ENCODE measurements around the gene MYO1B. TPM values are rescaled to one million over a fixed set of nuclear protein-coding genes. Genes with fewer than 3 reads are reported as not detected.

MYO1B gene
- total RNA-seq, 1 experiment from 2014 or later: 43.2 TPM

DNA sequence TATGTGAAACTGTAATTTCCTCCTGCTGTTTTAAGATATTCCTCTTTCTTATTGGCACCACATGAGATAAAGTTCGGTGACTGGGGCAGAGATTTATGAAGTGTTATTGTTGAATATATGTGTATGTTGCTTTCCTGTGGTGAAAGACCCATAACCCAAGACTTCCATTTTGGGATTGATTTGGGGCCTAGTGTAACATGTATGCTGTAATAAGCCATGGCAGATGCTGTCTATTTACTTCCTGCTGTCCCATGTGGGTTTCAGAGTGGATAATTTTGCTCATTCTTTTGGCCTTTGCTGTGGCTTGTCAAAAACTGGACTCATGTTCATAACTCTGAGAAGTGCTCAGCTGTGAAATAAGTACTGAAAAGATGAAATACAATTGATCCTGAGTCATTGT lies 10.8 kb upstream of the MYO1B start:
- H3K23me2 ChIP-seq (ENCODE audit: insufficient read length, low read depth, low read length, poor library complexity, severe bottlenecking): no peaks in the 10 kb centered on the region
- no peak overlapping the region for H3K9ac ChIP-seq (ENCODE audit: extremely low read depth, insufficient read length, low read length)
- H3K4me1 Mint-ChIP-seq: peaks cover 2 to 9% of the 10 kb centered on the region in 2 experiments; a peak in 3 of 4 replicates
- H3T11ph ChIP-seq (ENCODE audit: low read length): no peak overlapping the region
- H3K27ac ChIP-seq (ENCODE audit: insufficient read length, low read depth, low read length): no peak overlapping the region
- H3K4me3 Mint-ChIP-seq: no peak overlapping the region
- H2AFZ ChIP-seq (ENCODE audit: low read length): no peak overlapping the region
- no peaks in the 10 kb centered on the region for H3K9me3 Mint-ChIP-seq
- no peak overlapping the region for H3K4me2 ChIP-seq (ENCODE audit: insufficient read depth, insufficient read length, low read length)
- H4K5ac ChIP-seq (ENCODE audit: insufficient read length, low read depth, low read length): no peak overlapping the region
- H2BK15ac ChIP-seq (ENCODE audit: low read depth, low read length): no peak overlapping the region
- no CpG with 5 or more reads among the region's 1 CpG for WGBS (ENCODE audit: extremely low coverage, insufficient read length, low lambda C conversion rate)
- no peak overlapping the region for H3K23ac ChIP-seq (ENCODE audit: insufficient read length, low read depth, low read length)
- H3K27ac Mint-ChIP-seq: no peak overlapping the region
- no peak for DNase-seq
- TF ChIP-seq, protein P1, sequence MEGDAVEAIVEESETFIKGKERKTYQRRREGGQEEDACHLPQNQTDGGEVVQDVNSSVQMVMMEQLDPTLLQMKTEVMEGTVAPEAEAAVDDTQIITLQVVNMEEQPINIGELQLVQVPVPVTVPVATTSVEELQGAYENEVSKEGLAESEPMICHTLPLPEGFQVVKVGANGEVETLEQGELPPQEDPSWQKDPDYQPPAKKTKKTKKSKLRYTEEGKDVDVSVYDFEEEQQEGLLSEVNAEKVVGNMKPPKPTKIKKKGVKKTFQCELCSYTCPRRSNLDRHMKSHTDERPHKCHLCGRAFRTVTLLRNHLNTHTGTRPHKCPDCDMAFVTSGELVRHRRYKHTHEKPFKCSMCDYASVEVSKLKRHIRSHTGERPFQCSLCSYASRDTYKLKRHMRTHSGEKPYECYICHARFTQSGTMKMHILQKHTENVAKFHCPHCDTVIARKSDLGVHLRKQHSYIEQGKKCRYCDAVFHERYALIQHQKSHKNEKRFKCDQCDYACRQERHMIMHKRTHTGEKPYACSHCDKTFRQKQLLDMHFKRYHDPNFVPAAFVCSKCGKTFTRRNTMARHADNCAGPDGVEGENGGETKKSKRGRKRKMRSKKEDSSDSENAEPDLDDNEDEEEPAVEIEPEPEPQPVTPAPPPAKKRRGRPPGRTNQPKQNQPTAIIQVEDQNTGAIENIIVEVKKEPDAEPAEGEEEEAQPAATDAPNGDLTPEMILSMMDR (conservative IDR thresholded peaks at IDR 0.05): no peak
- no peak overlapping the region for H2BK20ac ChIP-seq (ENCODE audit: low read depth, low read length, poor library complexity, severe bottlenecking)
- no peak overlapping the region for H4K8ac ChIP-seq (replicated peaks; ENCODE audit: insufficient read length, low read depth, low read length)
- no peaks in the 10 kb centered on the region for H3K79me1 ChIP-seq (ENCODE audit: insufficient read depth, low read depth, low read length, poor library complexity, severe bottlenecking)
- no peak overlapping the region for H2BK5ac ChIP-seq (ENCODE audit: insufficient read length, low read length)
- no peak overlapping the region for H3K18ac ChIP-seq (ENCODE audit: insufficient read length, low read depth, low read length)
- H3K79me2 ChIP-seq (ENCODE audit: insufficient read depth, low read length): no peaks in the 10 kb centered on the region
- no peaks in the 10 kb centered on the region for H3K36me3 Mint-ChIP-seq (ENCODE audit: insufficient read depth in 1 of 3, low read depth in 3 of 3)
- H3K14ac ChIP-seq (ENCODE audit: insufficient read depth, low read length): no peak overlapping the region
- H4K91ac ChIP-seq (ENCODE audit: insufficient read length, low read depth, low read length): no peak overlapping the region
- H3K9me3 ChIP-seq (ENCODE audit: control insufficient read depth, low read depth, low read length): no peaks in the 10 kb centered on the region
- H3K56ac ChIP-seq (ENCODE audit: insufficient read length, low read depth, low read length): no peak overlapping the region
- H4K20me1 ChIP-seq (ENCODE audit: control insufficient read depth, insufficient read depth, insufficient read length): no peaks in the 10 kb centered on the region
- H2BK120ac ChIP-seq (ENCODE audit: low read depth, low read length, poor library complexity, severe bottlenecking): no peak overlapping the region
- no peaks in the 10 kb centered on the region for H3K27me3 ChIP-seq (ENCODE audit: insufficient read depth, low read length)
- H3K27me3 Mint-ChIP-seq (ENCODE audit: low read depth): no peaks in the 10 kb centered on the region
- H2AK5ac ChIP-seq (ENCODE audit: insufficient read length, low read length): no peak overlapping the region
- H3K4ac ChIP-seq (ENCODE audit: low read depth, low read length): no peak overlapping the region
- H3K4me1 ChIP-seq (ENCODE audit: insufficient read depth, low read length): no peaks in the 10 kb centered on the region
- no peak overlapping the region for H2BK12ac ChIP-seq (ENCODE audit: insufficient read length, low read depth, low read length)

Measured in H9 (cell line).